ENCODE results near the gene CIB1. TPM values are rescaled to one million over a fixed set of nuclear protein-coding genes. Genes with fewer than 3 reads are reported as not detected.

Gene CIB1
- polyA plus RNA-seq, 2 of the 4 experiments (the other 2 are of a cell fraction): 84.1 to 120 TPM

DNA sequence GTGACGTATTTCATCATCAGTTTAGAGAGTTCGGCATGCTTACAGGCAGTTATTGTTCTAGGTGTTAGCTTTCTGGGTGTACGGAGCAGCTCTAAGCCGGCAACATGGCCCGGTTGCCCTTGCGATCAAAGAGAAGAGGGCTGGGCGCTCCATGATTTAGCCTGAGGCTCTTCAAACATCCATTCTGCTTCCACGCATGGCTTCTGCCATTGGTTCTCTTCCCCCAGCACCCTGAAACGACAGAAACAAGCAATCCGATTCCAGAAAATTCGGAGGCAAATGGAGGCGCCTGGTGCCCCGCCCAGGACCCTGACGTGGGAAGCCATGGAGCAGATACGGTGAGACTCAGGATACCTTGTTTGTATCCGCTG is 32.3 kb upstream of the CIB1 start:
- Histone ChIP-seq H3K27ac (peak overlapping the region; percentile 86 to 97), H3K4me3 (peak overlapping the region; percentile 77), H3K9me3 (no peaks in the 10 kb centered on the region), H3K4me1 (peaks cover 37% of the 10 kb centered on the region), H3K4me2 (peak overlapping the region; percentile 88)
- no peak for TF ChIP-seq HOXB5 (CRISPR knock-in tag; IDR thresholded peaks at IDR 0.05)
- 0 out of 2 replicates have a peak, but pooled peaks have one; percentile 23 for TF ChIP-seq POLR2A (IDR thresholded peaks at IDR 0.05; ENCODE audit: low read length)
- TF ChIP-seq, protein P1, sequence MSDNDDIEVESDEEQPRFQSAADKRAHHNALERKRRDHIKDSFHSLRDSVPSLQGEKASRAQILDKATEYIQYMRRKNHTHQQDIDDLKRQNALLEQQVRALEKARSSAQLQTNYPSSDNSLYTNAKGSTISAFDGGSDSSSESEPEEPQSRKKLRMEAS (IDR thresholded peaks at IDR 0.05): no peak
- FAIRE-seq (no peak), ATAC-seq (peak; percentile 60 to 72), DNase-seq (ENCODE audit: low read depth in 1 of 2, low spot score in 1 of 2) (peak; percentile 68 to 72)
- 3% methylated on average over 16 of the region's 16 CpGs for WGBS (ENCODE audit: missing lambda C conversion rate)
- POLR2A ChIA-PET: interaction anchor here (0.9 to 1.3 kb wide), 6 partner anchors 9 to 64 kb away, joined by 3 to 20 read pairs (median 4); partner anchors contain the start of genes CIB1, GDPGP1 and TTLL13
- CTCF ChIA-PET: interaction anchor here (0.7 to 1.4 kb wide), 3 partner anchors 32 to 45 kb away, joined by 3 to 6 read pairs (median 3); partner anchors contain the start of genes CIB1 and GDPGP1

DNA sequence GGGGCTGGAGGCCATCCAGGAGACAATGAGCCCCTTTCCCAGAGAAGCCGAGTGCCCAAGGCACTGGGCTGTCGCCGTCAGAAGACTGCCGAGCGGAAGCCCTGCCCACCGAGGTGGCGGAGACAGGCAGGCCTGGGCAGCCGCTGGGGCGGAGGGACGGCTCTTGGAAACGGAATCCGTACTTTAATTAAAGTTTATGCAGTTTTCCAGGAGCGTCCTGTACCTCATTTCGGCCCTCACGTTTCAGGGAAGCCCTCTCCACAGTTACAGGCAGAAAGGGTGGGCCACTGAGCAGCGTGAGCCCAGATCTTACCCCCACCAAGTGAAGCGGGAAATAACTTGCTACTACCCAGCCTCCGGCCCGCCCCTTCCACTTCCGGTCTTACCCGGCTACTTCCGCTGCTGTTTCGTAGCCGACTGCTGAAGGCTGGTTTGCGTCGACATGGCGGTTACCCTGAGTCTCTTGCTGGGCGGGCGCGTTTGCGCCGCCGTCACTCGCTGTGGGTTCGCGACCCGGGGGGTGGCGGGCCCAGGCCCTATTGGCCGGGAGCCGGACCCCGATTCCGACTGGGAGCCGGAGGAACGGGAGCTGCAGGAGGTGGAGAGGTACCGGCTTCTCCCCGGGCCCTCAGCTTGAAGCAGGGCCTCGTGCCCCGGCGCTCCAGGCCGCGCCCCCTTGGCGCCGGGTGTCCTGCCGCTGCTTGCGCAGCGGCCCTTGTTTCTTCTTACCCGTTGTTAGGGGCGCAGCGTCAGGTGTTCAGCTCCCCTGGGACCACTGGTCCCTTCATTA is 31.7 kb upstream of the CIB1 start, which contains the start of gene NGRN:
TSS of gene NGRN (plus strand) at position 402 of the 790 bp plus-strand sequence. CDS start at position 443, 41 bp downstream.
- no peak for FAIRE-seq
- under 1% methylated on average over 46 of the region's 59 CpGs for WGBS (ENCODE audit: missing lambda C conversion rate)
- peak within 1 kb of the TSS; percentile 86 to 97 for H3K27ac ChIP-seq
- ATAC-seq: peak; percentile 96 to 97
- H3K4me3 ChIP-seq: peak within 1 kb of the TSS; percentile 77
- ChIA-PET CTCF (interaction anchor here (0.6 to 1.4 kb wide), 3 partner anchors 13 to 36 kb away, joined by 3 to 6 read pairs (median 3); partner anchors contain the start of genes CIB1 and GDPGP1), POLR2A (interaction anchor here (0.9 to 1.3 kb wide), 6 partner anchors 8 to 64 kb away, joined by 3 to 20 read pairs (median 4); partner anchors contain the start of genes CIB1, GDPGP1 and TTLL13)
- no peaks in the 10 kb centered on the region for H3K9me3 ChIP-seq
- H3K4me2 ChIP-seq: peak within 1 kb of the TSS; percentile 88
- DNase-seq (ENCODE audit: low read depth in 1 of 2, low spot score in 1 of 2): peak; percentile 91 to 96
- peaks cover 37% of the 10 kb centered on the region for H3K4me1 ChIP-seq
- TF ChIP-seq ZSCAN20 (CRISPR knock-in tag; IDR thresholded peaks at IDR 0.05) (no peak), CEBPB (IDR thresholded peaks at IDR 0.05) (0 out of 4 replicates have a peak, but pooled peaks of 1 of the 2 experiments have one; percentile 15), JUN (IDR thresholded peaks at IDR 0.05) (peak; percentile 98 to 99), HOXB13 (CRISPR knock-in tag; IDR thresholded peaks at IDR 0.05; ENCODE audit: low read depth) (peak; percentile 54; the same call in 1 of the 2 replicates), FOSL2 (IDR thresholded peaks at IDR 0.05) (no peak), FOSL2 (CRISPR knock-in tag; IDR thresholded peaks at IDR 0.05) (peak; percentile 19; the same call in 1 of the 2 replicates), POLR2A (IDR thresholded peaks at IDR 0.05; ENCODE audit: low read length) (peak; percentile 95), PHF8 (IDR thresholded peaks at IDR 0.05; ENCODE audit: borderline replicate concordance, low read depth) (peak; percentile 94), MAFK (IDR thresholded peaks at IDR 0.05; ENCODE audit: partially characterized antibody) (no peak), CHD4 (IDR thresholded peaks at IDR 0.05; ENCODE audit: borderline replicate concordance) (no peak), GATA3 (IDR thresholded peaks at IDR 0.05; ENCODE audit: borderline replicate concordance) (no peak; the same call in 1 of the 2 replicates), KDM5A (IDR thresholded peaks at IDR 0.05) (0 out of 2 replicates have a peak, but pooled peaks have one; percentile 28), MYC (IDR thresholded peaks at IDR 0.05; ENCODE audit: borderline replicate concordance, low read length) (0 out of 2 replicates have a peak, but pooled peaks have one; percentile 67)
- TF ChIP-seq, protein P2, sequence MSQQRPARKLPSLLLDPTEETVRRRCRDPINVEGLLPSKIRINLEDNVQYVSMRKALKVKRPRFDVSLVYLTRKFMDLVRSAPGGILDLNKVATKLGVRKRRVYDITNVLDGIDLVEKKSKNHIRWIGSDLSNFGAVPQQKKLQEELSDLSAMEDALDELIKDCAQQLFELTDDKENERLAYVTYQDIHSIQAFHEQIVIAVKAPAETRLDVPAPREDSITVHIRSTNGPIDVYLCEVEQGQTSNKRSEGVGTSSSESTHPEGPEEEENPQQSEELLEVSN (IDR thresholded peaks at IDR 0.05; ENCODE audit: borderline replicate concordance, low read depth): peak; percentile 93
- TF ChIP-seq, protein P3, sequence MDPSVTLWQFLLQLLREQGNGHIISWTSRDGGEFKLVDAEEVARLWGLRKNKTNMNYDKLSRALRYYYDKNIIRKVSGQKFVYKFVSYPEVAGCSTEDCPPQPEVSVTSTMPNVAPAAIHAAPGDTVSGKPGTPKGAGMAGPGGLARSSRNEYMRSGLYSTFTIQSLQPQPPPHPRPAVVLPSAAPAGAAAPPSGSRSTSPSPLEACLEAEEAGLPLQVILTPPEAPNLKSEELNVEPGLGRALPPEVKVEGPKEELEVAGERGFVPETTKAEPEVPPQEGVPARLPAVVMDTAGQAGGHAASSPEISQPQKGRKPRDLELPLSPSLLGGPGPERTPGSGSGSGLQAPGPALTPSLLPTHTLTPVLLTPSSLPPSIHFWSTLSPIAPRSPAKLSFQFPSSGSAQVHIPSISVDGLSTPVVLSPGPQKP (IDR thresholded peaks at IDR 0.05; ENCODE audit: low read depth, low read length): no peak
- TF ChIP-seq, protein P4, sequence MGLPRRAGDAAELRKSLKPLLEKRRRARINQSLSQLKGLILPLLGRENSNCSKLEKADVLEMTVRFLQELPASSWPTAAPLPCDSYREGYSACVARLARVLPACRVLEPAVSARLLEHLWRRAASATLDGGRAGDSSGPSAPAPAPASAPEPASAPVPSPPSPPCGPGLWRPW (IDR thresholded peaks at IDR 0.05): no peak
- TF ChIP-seq, protein P5, sequence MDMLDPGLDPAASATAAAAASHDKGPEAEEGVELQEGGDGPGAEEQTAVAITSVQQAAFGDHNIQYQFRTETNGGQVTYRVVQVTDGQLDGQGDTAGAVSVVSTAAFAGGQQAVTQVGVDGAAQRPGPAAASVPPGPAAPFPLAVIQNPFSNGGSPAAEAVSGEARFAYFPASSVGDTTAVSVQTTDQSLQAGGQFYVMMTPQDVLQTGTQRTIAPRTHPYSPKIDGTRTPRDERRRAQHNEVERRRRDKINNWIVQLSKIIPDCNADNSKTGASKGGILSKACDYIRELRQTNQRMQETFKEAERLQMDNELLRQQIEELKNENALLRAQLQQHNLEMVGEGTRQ (IDR thresholded peaks at IDR 0.05): no peak; the same call in 1 of the 2 replicates
- TF ChIP-seq, protein P6, sequence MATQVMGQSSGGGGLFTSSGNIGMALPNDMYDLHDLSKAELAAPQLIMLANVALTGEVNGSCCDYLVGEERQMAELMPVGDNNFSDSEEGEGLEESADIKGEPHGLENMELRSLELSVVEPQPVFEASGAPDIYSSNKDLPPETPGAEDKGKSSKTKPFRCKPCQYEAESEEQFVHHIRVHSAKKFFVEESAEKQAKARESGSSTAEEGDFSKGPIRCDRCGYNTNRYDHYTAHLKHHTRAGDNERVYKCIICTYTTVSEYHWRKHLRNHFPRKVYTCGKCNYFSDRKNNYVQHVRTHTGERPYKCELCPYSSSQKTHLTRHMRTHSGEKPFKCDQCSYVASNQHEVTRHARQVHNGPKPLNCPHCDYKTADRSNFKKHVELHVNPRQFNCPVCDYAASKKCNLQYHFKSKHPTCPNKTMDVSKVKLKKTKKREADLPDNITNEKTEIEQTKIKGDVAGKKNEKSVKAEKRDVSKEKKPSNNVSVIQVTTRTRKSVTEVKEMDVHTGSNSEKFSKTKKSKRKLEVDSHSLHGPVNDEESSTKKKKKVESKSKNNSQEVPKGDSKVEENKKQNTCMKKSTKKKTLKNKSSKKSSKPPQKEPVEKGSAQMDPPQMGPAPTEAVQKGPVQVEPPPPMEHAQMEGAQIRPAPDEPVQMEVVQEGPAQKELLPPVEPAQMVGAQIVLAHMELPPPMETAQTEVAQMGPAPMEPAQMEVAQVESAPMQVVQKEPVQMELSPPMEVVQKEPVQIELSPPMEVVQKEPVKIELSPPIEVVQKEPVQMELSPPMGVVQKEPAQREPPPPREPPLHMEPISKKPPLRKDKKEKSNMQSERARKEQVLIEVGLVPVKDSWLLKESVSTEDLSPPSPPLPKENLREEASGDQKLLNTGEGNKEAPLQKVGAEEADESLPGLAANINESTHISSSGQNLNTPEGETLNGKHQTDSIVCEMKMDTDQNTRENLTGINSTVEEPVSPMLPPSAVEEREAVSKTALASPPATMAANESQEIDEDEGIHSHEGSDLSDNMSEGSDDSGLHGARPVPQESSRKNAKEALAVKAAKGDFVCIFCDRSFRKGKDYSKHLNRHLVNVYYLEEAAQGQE (IDR thresholded peaks at IDR 0.05): 0 out of 2 replicates have a peak, but pooled peaks have one; percentile 19
- TF ChIP-seq, protein P7, sequence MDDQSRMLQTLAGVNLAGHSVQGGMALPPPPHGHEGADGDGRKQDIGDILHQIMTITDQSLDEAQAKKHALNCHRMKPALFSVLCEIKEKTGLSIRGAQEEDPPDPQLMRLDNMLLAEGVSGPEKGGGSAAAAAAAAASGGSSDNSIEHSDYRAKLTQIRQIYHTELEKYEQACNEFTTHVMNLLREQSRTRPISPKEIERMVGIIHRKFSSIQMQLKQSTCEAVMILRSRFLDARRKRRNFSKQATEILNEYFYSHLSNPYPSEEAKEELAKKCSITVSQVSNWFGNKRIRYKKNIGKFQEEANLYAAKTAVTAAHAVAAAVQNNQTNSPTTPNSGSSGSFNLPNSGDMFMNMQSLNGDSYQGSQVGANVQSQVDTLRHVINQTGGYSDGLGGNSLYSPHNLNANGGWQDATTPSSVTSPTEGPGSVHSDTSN (IDR thresholded peaks at IDR 0.05): peak; percentile 45; the same call in 1 of the 2 replicates
- TF ChIP-seq, protein P8, sequence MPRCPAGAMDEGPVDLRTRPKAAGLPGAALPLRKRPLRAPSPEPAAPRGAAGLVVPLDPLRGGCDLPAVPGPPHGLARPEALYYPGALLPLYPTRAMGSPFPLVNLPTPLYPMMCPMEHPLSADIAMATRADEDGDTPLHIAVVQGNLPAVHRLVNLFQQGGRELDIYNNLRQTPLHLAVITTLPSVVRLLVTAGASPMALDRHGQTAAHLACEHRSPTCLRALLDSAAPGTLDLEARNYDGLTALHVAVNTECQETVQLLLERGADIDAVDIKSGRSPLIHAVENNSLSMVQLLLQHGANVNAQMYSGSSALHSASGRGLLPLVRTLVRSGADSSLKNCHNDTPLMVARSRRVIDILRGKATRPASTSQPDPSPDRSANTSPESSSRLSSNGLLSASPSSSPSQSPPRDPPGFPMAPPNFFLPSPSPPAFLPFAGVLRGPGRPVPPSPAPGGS (IDR thresholded peaks at IDR 0.05): peak; percentile 97
- TF ChIP-seq, protein P9, sequence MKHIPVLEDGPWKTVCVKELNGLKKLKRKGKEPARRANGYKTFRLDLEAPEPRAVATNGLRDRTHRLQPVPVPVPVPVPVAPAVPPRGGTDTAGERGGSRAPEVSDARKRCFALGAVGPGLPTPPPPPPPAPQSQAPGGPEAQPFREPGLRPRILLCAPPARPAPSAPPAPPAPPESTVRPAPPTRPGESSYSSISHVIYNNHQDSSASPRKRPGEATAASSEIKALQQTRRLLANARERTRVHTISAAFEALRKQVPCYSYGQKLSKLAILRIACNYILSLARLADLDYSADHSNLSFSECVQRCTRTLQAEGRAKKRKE (CRISPR knock-in tag; IDR thresholded peaks at IDR 0.05; ENCODE audit: low read depth): peak; percentile 95

Measured in A549 (cell line).